Measurements from ENCODE around the gene TM6SF1.

DNA sequence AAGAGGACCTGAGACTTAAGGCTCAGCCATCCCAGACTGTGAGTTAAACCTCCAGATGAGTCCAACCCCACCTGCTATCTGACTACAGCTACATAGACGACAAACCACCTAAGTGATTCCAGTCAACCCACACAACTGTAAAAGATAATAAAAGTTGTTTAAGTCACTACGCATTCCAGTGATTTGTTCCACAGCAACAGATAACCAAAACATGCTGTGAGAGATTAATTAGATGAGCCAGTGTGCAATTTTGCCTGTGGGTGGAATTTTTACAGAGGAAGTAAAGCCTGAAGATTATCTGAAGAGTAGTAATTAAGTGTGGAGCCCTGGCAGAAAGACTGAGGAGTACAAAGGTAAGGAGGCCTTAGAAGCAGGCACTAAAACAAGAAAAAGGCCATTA, 45.8 kb upstream of the TM6SF1 start:
- TF ChIP-seq POLR2A (IDR thresholded peaks at IDR 0.05) = no peak
- TF ChIP-seq, protein P1, sequence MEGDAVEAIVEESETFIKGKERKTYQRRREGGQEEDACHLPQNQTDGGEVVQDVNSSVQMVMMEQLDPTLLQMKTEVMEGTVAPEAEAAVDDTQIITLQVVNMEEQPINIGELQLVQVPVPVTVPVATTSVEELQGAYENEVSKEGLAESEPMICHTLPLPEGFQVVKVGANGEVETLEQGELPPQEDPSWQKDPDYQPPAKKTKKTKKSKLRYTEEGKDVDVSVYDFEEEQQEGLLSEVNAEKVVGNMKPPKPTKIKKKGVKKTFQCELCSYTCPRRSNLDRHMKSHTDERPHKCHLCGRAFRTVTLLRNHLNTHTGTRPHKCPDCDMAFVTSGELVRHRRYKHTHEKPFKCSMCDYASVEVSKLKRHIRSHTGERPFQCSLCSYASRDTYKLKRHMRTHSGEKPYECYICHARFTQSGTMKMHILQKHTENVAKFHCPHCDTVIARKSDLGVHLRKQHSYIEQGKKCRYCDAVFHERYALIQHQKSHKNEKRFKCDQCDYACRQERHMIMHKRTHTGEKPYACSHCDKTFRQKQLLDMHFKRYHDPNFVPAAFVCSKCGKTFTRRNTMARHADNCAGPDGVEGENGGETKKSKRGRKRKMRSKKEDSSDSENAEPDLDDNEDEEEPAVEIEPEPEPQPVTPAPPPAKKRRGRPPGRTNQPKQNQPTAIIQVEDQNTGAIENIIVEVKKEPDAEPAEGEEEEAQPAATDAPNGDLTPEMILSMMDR (IDR thresholded peaks at IDR 0.05) = no peak

Data from ovary (tissue), 3 donors.